HPDE6-E6E7 (cell line): ENCODE results near the gene FZR1.

ENCODE experiments used
- DNase-seq: peaks from one replicate; pipeline ENCODE4 v3.0.0; 2011; ENCODE audit warnings: missing footprints; ENCODE audit errors: extremely low spot score

FZR1 gene

DNA sequence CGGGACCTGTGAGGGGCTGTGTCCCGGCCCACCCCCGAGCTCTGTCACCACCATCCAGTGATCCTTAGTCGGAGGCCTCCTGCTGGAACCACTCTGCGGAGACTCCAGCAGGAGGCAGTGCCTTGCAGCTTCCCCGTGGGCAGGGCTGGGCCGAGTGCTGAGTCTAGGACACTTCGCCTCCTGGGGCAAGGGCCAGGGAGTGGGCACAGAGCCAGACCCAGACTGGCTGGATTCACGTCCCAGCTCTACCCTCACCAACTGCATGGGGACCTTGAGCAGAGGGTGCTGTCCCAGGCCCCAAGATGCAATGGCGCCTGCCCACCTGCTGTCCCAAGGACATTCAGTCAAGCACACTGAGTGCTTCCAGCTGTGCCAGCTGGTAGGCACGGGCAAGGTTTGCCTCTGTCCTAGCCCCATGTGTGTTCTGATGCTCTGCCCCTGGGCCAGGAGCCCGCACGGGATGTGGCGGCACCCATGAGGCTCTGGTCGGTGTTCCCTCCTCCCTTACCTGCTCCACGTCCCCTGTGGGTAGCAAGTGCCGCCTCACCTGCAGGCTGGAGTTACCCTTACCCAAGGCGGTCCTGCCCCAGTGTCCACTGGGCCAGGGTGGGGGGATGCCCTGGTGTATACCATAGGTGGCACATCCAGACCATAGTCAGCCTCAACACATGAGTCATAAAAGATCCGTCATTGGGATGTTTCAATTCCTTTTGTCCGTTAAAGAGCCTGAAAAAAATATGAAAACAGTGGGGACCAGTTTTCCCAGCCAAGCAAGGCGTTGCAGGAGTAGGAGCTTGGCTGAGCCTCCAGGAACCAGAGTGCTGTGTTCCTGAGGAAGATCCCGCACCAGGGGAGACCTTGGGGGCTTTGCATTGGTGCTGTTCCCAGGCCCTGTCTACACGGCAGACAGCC lies 7.4 kb downstream of the FZR1 start:
- DNase-seq, result no peak

DNA sequence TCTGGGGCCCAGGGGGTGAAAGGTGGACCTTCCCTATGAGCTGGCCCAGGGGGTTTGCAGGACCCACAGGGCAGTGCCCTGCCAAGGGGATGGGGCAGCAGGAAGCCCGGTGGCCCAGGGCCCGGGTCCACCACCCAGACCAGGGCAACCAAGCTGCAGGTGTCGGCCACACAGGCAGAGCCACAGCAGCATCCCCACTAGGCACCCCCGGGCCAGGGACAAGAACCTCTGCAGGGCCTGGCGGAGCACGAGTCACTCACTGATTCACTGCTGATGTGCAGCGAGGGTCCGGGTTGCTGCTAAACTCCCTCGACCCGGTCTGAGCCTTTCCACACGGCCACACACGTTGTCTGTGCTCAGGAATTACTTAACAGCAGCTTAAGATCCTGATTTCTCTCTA lies 8.8 kb downstream of the FZR1 start:
- no peak for DNase-seq

DNA sequence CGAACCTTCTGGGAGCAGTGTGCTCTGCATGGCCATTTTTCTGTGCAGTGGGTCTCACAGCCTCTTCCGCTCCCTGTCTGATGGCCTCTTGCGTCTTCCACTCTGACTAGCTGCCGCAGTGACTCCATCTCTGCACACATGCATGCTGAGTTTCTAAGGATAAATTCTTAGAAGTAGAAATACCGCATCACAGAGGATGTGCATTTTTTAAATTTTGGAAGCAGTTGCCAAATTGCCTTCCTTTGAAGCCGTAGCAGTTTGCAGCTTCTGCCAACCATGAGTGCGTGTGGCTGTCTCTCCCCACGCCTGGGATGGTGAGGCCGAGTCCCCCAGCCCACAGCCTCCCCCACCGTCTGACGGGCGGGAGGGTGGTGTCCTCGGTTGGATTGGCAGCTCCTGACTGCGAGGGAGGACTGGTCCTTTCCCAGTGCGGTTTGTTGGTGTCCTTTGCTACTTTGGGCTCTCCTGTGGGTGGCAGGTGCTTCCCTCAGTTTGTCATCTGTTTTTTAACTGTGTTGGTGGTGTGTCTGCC lies 9.8 kb downstream of the FZR1 start:
- no peak for DNase-seq

GRCh38 chr19:3516675-3517207 lies 10.6 kb downstream of the FZR1 start:
- DNase-seq, result no peak

GRCh38 chr19:3517638-3518037 lies 11.5 kb downstream of the FZR1 start:
- DNase-seq, result no peak

- DNase-seq, result no peak
Measured at GRCh38 chr19:3518255-3518654, 12.1 kb downstream of the FZR1 start.

DNA sequence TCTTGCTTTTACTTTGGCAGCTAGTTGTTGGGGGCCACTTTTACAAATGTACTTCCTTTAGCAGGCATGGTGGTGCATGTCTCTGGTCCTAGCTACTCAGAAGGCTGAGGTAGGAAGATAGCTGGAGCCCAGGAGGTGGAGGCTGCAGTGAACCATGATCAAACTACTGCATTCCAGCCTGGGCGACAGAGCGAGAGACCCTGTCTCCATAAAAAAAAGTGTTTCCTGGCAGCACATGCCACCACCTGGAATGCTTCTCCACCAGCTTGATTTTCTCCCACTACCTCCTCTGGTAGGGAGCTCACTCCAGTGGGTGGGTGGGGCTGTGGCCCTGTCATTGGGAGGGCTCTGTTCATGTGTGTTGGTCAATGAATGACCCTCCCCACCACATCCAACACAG lies 12.5 kb downstream of the FZR1 start:
- no peak for DNase-seq

DNA sequence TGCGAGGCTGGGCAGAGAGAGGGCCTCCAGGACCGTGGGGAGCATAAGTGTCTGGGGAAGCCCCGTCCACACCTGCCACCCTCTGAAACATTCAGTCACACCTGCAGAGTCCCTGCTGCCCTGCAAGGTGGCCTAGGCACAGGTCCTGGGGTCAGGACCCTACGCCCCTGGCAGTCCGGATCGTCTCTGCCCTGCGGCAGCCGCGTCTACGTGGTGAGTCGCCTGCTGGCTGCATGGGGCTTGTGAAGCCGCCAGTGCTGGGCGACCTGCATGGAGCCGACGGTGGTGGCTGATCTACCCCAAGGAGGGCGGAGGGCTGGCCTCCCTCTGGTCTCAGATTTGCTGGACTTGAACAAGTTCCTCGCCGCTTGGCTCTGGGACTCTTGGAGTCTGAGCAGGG lies 13.0 kb downstream of the FZR1 start:
- no peak for DNase-seq

- peak; percentile 88 for DNase-seq
Measured at GRCh38 chr19:3520166-3521103, 14.3 kb downstream of the FZR1 start.

DNA sequence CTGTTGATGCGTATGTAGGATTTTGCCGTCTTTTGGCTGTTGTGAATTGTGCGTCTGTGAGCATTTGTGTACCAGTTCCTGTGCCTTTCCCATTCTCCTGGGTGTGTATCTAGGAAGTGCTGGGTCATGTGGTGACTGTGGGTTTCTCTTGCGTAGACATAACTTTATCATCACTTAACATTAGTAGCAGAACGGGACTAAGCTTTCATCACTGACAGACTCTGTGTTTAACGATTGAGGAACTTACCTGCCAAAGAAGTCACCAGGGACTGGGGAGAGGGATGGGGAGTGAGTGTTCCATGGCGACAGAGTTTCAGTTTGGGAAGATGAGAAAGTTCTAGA lies 15.0 kb downstream of the FZR1 start:
- DNase-seq, result no peak

DNA sequence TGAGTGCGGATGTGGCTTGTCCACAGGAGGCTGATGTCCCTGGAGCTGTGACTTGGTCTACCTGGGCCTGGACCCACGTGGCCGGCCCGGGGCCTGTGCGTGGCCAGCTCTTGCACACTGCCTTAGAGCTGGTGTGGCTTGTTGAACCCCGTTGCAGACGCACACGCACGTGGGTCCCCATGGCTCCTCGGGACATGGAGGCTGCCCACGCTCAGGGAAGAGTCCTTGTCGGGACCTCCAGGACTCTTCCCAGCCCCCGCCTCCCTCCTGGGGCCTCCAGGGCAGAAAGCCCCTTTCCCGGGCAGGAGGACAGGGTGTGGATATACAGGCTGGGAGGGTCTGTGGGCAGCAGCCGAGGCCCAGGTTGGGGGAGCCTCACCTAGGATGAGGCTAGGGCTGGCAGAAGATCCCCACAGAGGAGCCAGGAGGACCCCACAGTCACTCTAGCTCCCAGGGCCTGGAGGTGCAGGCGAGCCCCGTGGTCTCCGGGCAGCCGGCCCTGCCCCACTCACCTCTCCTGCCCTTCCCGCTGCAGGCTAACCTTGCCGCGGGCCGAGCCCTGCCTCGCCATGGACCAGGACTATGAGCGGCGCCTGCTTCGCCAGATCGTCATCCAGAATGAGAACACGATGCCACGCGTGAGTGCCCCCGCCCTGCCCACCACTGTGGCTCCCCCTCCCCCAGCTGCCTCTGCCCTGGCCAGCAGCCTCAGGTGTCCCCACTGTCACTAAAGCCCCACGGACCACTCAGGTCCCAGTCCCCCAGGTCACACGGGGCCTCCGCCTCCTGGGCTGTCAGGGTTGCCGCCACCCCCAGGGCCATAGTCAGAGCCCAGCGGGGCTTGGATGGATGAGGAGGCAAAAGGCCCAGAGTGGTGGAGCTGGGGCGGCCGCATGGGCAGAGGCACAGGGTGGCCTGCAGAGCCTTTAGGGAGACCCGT lies 16.6 kb downstream of the FZR1 start:
- no peak for DNase-seq

- DNase-seq, result no peak
Measured at GRCh38 chr19:3523361-3524077, 17.4 kb downstream of the FZR1 start.

DNA sequence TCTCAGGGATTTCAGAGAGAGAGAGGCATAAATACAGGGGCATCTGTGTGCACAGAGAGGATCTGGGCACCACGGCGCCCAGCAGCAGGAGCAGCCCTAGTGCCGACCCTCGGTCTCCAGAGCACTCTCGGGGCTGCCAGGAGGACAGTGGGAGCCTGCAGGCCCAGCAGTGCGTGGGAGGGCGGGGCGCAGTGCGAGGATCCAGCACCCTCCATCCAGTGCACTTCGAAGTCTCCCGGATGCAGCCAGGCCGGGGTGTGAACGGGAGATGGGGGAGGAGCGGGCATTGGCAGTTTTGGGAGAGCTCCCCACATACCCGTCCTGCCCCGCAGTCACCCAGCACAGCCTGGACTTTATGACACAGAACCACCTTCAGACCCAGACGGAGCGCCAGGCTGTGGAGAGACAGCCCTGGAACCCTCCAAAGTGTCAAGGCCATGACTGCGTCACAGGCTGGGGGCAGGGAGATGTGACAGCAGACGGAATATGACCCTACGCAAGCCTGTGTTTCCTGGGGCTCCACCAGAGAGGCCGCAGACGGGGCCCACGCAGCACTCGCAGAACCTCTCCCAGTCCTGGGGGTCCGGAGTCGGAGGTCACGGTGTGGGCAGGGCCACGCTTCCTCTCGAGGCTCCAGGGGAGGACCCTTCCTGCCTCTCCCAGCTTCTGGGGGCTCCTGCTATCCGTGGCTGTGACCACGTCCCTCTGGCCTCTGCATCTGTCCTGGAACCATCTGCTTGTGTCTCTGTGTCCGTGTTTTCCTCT lies 18.1 kb downstream of the FZR1 start:
- no peak for DNase-seq

- DNase-seq, result no peak
Measured at GRCh38 chr19:3524904-3525451, 18.9 kb downstream of the FZR1 start.

DNA sequence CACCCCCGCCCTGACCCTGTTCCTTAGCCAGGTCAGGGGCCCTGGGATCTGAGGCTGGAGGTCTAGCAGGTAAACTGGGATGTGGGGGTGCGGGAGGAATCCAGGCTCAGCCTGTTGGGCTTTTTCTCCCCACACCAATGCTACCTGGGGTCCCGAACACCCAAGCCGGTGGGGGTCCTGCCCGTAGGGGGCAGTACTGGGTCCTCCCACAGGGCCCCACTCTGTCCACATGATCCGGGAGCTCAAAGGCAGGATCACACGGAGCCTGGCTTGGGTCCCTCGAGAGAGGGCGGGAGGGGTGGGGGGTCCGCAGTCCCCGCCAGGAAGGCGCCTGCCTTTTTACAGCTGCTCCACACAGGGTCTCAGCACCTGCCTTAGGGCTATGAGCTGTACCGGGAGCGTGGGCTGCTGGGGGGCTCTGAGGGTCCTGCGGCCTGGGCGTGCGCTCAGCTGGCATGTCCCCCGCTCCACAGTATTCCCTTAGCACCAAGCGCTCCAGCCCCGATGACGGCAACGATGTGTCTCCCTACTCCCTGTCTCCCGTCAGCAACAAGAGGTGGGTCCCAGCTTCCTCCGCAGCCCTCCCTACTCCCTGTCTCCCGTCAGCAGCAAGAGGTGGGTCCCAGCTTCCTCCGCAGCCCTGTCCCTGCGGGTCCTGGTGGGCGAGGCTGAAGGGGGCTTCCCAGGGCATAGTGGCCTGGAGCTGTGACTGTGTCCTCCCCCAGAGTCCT lies 20.6 kb downstream of the FZR1 start:
- no peak for DNase-seq

- no peak for DNase-seq
Measured at GRCh38 chr19:3527238-3527910, 21.3 kb downstream of the FZR1 start.

DNA sequence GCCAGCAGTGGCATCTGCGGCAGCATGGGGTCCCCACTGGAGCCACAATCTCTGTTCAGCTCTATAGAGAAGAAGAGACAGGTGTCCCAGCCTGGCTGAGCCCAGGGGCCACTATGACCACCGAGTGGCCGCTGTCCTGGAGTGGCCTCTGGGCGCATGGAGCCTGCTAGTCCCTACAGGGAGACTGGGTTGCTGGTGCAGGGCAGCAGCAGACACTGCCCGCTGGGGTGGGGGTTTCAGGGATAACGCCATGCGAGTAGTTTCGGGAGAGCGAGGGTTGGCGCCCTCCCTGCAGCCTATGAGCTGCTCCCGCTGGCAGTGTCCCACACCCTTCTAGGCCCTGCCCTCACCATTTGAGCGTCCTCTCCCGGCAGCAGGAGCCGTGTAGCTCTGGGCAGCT lies 22.0 kb downstream of the FZR1 start:
- DNase-seq, result no peak

- DNase-seq, result no peak
Measured at GRCh38 chr19:3528539-3529211, 22.6 kb downstream of the FZR1 start.
